GM18951 (cell line): Measurements from ENCODE around the gene ZIC2.

ENCODE experiments used
- POLR2A ChIP-seq: IDR thresholded peaks from 4 replicates; pipeline ENCODE4 v1.6.1; 2011; ENCODE audit warnings: mild to moderate bottlenecking; ENCODE audit not compliant: insufficient read length, insufficient read depth; ENCODE audit errors: extremely low read depth
- in situ Hi-C: fragments of 300-500 bp; cut with MboI; formaldehyde crosslinking; loops from one replicate; pipeline ENCODE4 v1.12.0; 2022; ENCODE audit warnings: low sequenced_read_pairs, mixed read lengths, inconsistent platforms; ENCODE audit not compliant: unreplicated experiment

The ZIC2 gene

GRCh38 chr13:99980824-99981734, 505 bp upstream of the ZIC2 start:
- in situ Hi-C loops: no loop called here
- no peak for TF ChIP-seq POLR2A

GRCh38 chr13:99982036-99982730, 599 bp downstream of the ZIC2 start:
- TF ChIP-seq POLR2A: no peak
- in situ Hi-C loops: no loop called here

- in situ Hi-C loops: no loop called here
- TF ChIP-seq POLR2A: no peak
These were observed 1.3 kb downstream of the ZIC2 start for GRCh38 chr13:99982731-99983498.

GRCh38 chr13:99983499-99984401, 2.2 kb downstream of the ZIC2 start:
- in situ Hi-C loops: no loop called here
- TF ChIP-seq POLR2A: no peak

- no peak for TF ChIP-seq POLR2A
- in situ Hi-C loops: no loop called here
These were observed 3.1 kb downstream of the ZIC2 start for GRCh38 chr13:99984461-99985240.

GRCh38 chr13:99985241-99985874, 3.8 kb downstream of the ZIC2 start:
- in situ Hi-C loops: no loop called here

GRCh38 chr13:99985886-99986527, 4.4 kb downstream of the ZIC2 start:
- no peak for TF ChIP-seq POLR2A
- in situ Hi-C loops: no loop called here

More at GRCh38 chr13:99985241-99985874, 3.8 kb downstream of the ZIC2 start:
- no peak for TF ChIP-seq POLR2A

- TF ChIP-seq POLR2A: no peak
- in situ Hi-C loops: no loop called here
These were observed 5.2 kb downstream of the ZIC2 start for GRCh38 chr13:99986741-99987140.

GRCh38 chr13:99987154-99988019, 5.8 kb downstream of the ZIC2 start:
- TF ChIP-seq POLR2A: no peak
- in situ Hi-C loops: no loop called here
